Astrocyte of the spinal cord (primary cell): Measurements from ENCODE around the gene ZFAND2B.

Experiments
- DNase-seq: peaks from one replicate; pipeline ENCODE4 v3.0.0; 2011; ENCODE audit warnings: low read depth, low spot score
- H3K4me3 ChIP-seq: 2 replicates; pipeline ENCODE4 v1.5.1; 2011; ENCODE audit warnings: low read depth, mild to moderate bottlenecking, low read length, moderate library complexity
- in situ Hi-C: cut with HindIII; loops from 2 replicates; pipeline ENCODE4 v1.10.0; 2017; ENCODE audit warnings: low sequenced_read_pairs
- TF ChIP-seq, protein P1 (sequence below): IDR thresholded peaks from 2 replicates; pipeline ENCODE4 v1.5.1; 2012; ENCODE audit warnings: low read depth, mild to moderate bottlenecking, low read length, inconsistent platforms

ZFAND2B gene

DNA sequence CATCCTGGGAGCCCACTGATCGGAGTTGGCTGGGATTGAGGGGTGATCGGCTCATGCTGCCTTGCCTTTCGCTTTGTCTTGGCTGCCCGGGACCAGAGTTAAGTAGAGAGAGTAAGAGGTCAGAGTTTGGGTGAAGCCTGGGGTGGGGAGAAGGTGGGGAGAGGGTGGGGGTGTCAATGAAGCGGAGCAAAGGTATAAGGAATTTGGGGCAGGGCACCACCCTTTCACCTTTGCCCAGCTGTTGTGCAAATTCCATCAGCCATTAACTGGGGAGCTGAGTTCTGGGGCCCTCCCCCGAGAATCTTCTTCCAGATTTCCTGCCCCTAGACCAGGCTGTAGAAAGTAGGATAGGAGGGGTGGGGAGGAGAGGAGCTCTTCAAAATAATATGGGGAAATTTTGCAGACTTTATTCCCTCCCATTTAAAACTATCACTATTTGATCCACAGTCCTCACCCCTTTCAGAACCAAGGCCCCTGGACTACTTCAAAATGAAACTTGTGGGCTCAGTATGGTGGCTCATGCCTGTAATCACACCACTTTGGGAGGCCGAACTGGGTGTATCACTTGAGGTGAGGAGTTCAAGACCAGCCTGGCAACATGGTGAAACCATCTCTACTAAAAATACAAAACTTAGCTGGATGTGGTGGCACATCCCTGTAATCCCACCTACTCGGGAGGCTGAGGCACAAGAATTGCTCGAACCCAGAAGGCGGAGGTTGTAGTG is 36.5 kb upstream of the ZFAND2B start, which contains the start of gene SLC23A3:
Gene SLC23A3, minus strand, starts transcription at position 100 of the 725 bp plus-strand sequence. Its CDS starts 45 bp downstream, at position 55.
- no peak within 1 kb of the TSS for H3K4me3 ChIP-seq
- TF ChIP-seq, protein P1, sequence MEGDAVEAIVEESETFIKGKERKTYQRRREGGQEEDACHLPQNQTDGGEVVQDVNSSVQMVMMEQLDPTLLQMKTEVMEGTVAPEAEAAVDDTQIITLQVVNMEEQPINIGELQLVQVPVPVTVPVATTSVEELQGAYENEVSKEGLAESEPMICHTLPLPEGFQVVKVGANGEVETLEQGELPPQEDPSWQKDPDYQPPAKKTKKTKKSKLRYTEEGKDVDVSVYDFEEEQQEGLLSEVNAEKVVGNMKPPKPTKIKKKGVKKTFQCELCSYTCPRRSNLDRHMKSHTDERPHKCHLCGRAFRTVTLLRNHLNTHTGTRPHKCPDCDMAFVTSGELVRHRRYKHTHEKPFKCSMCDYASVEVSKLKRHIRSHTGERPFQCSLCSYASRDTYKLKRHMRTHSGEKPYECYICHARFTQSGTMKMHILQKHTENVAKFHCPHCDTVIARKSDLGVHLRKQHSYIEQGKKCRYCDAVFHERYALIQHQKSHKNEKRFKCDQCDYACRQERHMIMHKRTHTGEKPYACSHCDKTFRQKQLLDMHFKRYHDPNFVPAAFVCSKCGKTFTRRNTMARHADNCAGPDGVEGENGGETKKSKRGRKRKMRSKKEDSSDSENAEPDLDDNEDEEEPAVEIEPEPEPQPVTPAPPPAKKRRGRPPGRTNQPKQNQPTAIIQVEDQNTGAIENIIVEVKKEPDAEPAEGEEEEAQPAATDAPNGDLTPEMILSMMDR: no peak
- in situ Hi-C loops: no loop called here
- no peak for DNase-seq

DNA sequence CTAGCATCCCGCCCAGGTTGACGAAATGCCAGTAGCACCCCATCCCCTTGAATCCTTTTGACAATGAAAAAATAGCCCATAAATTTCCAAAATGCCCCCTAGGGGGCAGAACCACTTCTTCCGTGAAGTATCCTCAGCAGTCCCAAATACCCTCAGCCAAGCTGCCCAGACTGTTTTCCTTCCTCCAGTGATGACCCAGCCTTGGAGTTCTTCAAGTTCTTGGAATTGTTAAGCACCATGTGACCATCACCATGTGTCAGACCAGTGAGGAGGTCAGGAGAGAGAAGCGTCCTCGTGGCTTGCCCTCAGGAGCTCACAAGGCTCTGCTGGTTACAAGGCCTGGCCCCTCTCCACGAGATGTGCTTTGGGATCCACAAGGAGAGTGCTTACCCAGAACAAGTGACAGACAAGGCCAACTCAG is 35.3 kb upstream of the ZFAND2B start:
- no peak overlapping the region for H3K4me3 ChIP-seq
- TF ChIP-seq, protein P1: peak; percentile 71
- peak; percentile 66 for DNase-seq
- in situ Hi-C loops: no loop called here

DNA sequence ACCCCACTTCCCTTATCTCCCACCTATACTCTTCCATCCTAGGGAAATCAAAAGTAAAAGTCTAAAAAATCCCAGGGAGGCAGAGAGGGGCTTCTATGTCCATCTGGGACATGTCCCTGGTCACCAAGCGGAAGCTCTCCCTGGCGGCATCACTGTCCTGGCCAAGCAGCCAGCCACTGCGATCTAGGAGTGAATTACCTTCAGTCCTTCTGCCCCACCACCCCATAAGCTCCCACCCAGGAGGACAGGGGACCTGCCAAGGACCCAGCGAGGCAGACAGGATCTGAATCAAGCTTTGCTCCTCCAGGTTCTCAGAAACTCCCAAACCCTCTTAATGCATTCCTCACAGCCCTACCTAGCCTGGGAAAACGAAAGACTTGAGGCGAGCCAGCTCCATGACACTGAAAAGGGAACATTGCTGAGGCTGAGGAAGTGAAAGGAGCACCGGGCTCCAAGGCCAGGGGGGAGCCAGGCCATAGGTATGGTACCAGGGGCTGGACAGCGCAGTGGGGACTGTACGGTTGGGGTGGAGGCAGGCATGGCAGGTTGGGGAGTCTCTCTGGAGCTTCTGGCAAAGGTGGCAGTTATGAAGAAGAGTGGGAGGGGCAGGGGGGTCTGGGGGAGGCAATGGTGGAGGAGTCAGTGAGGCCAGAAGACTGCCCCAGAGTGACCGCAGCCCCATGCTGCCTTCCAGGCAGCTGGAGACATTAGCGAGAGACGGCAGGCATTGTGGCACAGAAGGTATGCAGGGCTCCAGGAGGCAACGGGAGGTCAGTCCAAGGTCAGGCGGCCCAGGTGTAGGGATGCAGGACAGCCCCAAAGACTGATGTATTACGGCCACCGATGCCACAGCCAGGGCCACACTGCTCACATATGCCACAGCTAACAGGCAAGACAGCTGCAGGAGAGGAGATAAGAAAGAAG is 34.1 kb upstream of the ZFAND2B start:
- in situ Hi-C loops: no loop called here
- H3K4me3 ChIP-seq: no peak overlapping the region
- no peak for DNase-seq
- TF ChIP-seq, protein P1: no peak

DNA sequence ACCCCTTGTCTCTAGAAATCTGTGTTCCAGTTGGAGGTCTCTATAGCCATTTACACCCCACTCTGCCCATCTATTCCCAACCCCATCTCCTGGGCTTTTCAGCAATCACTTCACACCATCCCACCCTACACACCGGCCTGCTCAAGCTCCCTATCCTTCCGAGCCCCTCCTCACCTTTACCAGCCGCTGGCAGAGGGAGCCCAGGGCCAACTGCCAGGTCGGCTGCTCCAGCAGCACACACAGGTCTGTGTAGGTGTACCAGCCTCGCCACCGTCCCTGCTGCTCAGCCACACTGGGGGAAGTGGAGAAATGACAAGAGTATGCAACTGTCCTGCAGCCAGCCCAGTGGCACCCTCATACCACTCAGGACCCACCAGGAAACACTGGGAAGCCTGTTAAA is 33.4 kb upstream of the ZFAND2B start:
- in situ Hi-C loops: no loop called here
- TF ChIP-seq, protein P1: no peak
- no peak for DNase-seq
- no peak overlapping the region for H3K4me3 ChIP-seq

DNA sequence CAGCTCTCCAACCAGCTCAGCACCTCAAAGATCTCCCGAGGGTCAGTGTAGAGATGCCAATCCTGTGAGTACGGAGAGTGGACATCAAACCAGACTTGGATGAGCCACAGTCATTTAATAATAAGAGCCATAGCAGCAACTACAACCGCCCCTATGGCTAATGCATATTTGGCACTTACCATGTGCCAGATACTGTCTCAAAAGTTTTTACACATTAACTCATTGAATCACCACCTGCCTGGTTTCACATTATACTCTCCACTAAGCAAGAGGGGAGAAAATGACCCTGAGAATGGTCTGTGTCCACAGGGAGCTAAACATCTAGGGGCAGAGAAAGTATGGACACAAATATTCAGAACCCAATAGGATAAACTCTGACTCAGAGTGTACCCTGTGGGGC is 32.4 kb upstream of the ZFAND2B start:
- TF ChIP-seq, protein P1: no peak
- in situ Hi-C loops: no loop called here
- no peak for DNase-seq
- H3K4me3 ChIP-seq: no peak overlapping the region

DNA sequence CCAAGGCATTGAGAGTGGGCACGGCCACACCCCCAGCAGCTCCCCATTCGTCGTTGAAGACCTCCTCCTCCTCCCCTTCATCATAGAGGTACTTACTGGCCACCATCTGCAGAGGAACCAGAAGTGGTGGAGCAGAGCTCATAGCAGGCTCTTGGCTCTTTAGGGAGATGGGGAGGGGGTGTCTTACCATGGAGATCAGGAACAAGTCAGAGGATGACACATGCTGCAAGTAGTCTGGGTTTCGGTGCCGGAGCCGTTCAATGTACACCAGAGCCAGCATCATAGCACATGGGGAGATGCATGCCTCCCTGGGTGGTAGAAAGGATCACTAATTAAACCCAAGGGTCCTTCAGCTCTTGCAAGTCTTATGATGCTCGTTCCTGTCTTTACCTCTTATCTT is 31.8 kb upstream of the ZFAND2B start:
- TF ChIP-seq, protein P1: no peak
- no peak for DNase-seq
- in situ Hi-C loops: no loop called here
- no peak overlapping the region for H3K4me3 ChIP-seq
